GM12892 (cell line): ENCODE measurements around the gene CLEC4G.

ENCODE experiments used
- POLR2A ChIP-seq: IDR thresholded peaks from 2 replicates; pipeline ENCODE4 v1.6.1; 2011; ENCODE audit warnings: low read depth, low read length, control low read depth
- POLR2AphosphoS5 ChIP-seq: IDR thresholded peaks from 2 replicates; pipeline ENCODE4 v1.6.1; 2011; ENCODE audit warnings: low read depth, low read length, control low read depth
- TAF1 ChIP-seq: IDR thresholded peaks from 2 replicates; pipeline ENCODE4 v1.6.1; 2011; ENCODE audit warnings: low read depth, mild to moderate bottlenecking, control low read depth, low read length, borderline replicate concordance

GRCh38 chr19:7701654-7702457 lies 30.1 kb downstream of the CLEC4G start, which contains the start of gene FCER2:
- peak; percentile 80 for TF ChIP-seq POLR2AphosphoS5
- peak; percentile 73 for TF ChIP-seq POLR2A
- no peak; the same call in 1 of the 2 replicates for TF ChIP-seq TAF1
